GM19025 (cell line): ENCODE measurements around the gene PHACTR3.
"Not testable (repeated sequence)": the region's sequence is repeated elsewhere in the genome, so short reads cannot be mapped to it uniquely, and the experiment has no call there.

Experiments used
- ATAC-seq: cut with Tn5 transposase; IDR thresholded peaks from one replicate; pipeline ENCODE4 v1.9.1; 2021; ENCODE audit warnings: mild to moderate bottlenecking, low read depth, moderate library complexity; ENCODE audit not compliant: unreplicated experiment

PHACTR3 gene

GRCh38 chr20:59603781-59604541 lies at the start of gene PHACTR3:
TSS of gene PHACTR3 (plus strand) at chr20:59604540. CDS start at chr20:59605015, 475 bp downstream.
- ATAC-seq: no peak

- ATAC-seq: not testable (repeated sequence)
Observed at GRCh38 chr20:59557733-59558529, 46.4 kb upstream of the PHACTR3 start.

- no peak for ATAC-seq
Observed at GRCh38 chr20:59559024-59559817, 45.1 kb upstream of the PHACTR3 start.

- no peak for ATAC-seq
Observed at GRCh38 chr20:59559863-59560262, 44.5 kb upstream of the PHACTR3 start.

- ATAC-seq: no peak
Observed at GRCh38 chr20:59560588-59561227, 43.6 kb upstream of the PHACTR3 start.

- no peak for ATAC-seq
Observed at GRCh38 chr20:59561228-59561605, 43.1 kb upstream of the PHACTR3 start.

GRCh38 chr20:59561614-59562277 lies 42.6 kb upstream of the PHACTR3 start:
- no peak for ATAC-seq

- no peak for ATAC-seq
Observed at GRCh38 chr20:59564171-59564570, 40.2 kb upstream of the PHACTR3 start.

GRCh38 chr20:59564943-59565342 lies 39.4 kb upstream of the PHACTR3 start:
- ATAC-seq: no peak

- no peak for ATAC-seq
Observed at GRCh38 chr20:59565768-59566461, 38.4 kb upstream of the PHACTR3 start.

GRCh38 chr20:59566631-59567524 lies 37.5 kb upstream of the PHACTR3 start:
- no peak for ATAC-seq

- ATAC-seq: no peak
Observed at GRCh38 chr20:59567585-59568508, 36.5 kb upstream of the PHACTR3 start.

GRCh38 chr20:59568509-59569024 lies 35.8 kb upstream of the PHACTR3 start:
- no peak for ATAC-seq

GRCh38 chr20:59569305-59569704 lies 35.0 kb upstream of the PHACTR3 start:
- ATAC-seq: no peak

- ATAC-seq: no peak
Observed at GRCh38 chr20:59571151-59571550, 33.2 kb upstream of the PHACTR3 start.

GRCh38 chr20:59571551-59572314 lies 32.6 kb upstream of the PHACTR3 start:
- ATAC-seq: peak; percentile 58
